Measurements from ENCODE around the gene BBS9.
"Not testable (repeated sequence)": the region's sequence is repeated elsewhere in the genome, so short reads cannot be mapped to it uniquely, and the experiment has no call there.

The BBS9 gene

GRCh38 chr7:33425395-33425794, 296.0 kb downstream of the BBS9 start:
- DNase-seq (ENCODE audit: low read depth in 2 of 3, low spot score in 2 of 3), result no peak

- DNase-seq (ENCODE audit: low read depth in 2 of 3, low spot score in 2 of 3), result no peak
Measured at GRCh38 chr7:33425929-33426678, 296.7 kb downstream of the BBS9 start.

- DNase-seq (ENCODE audit: low read depth in 2 of 3, low spot score in 2 of 3), result no peak
Measured at GRCh38 chr7:33428415-33428814, 299.1 kb downstream of the BBS9 start.

- DNase-seq (ENCODE audit: low read depth in 2 of 3, low spot score in 2 of 3), result no peak
Measured at GRCh38 chr7:33431543-33431942, 302.2 kb downstream of the BBS9 start.

GRCh38 chr7:33432821-33433220, 303.5 kb downstream of the BBS9 start:
- DNase-seq (ENCODE audit: low read depth in 2 of 3, low spot score in 2 of 3), result no peak

GRCh38 chr7:33433357-33433756, 304.0 kb downstream of the BBS9 start:
- no peak for DNase-seq (ENCODE audit: low read depth in 2 of 3, low spot score in 2 of 3)

GRCh38 chr7:33444511-33444910, 315.1 kb downstream of the BBS9 start:
- no peak for DNase-seq (ENCODE audit: low read depth in 2 of 3, low spot score in 2 of 3)

GRCh38 chr7:33446551-33446950, 317.2 kb downstream of the BBS9 start:
- DNase-seq (ENCODE audit: low read depth in 2 of 3, low spot score in 2 of 3), result no peak

- no peak for DNase-seq (ENCODE audit: low read depth in 2 of 3, low spot score in 2 of 3)
Measured at GRCh38 chr7:33448035-33448434, 318.7 kb downstream of the BBS9 start.

- no peak for DNase-seq (ENCODE audit: low read depth in 2 of 3, low spot score in 2 of 3)
Measured at GRCh38 chr7:33449847-33450246, 320.5 kb downstream of the BBS9 start.

GRCh38 chr7:33452805-33453502, 323.6 kb downstream of the BBS9 start:
- no peak for DNase-seq (ENCODE audit: low read depth in 2 of 3, low spot score in 2 of 3)

GRCh38 chr7:33457039-33457438, 327.7 kb downstream of the BBS9 start:
- no peak for DNase-seq (ENCODE audit: low read depth in 2 of 3, low spot score in 2 of 3)

- DNase-seq (ENCODE audit: low read depth in 2 of 3, low spot score in 2 of 3), result no peak
Measured at GRCh38 chr7:33458581-33458980, 329.2 kb downstream of the BBS9 start.

GRCh38 chr7:33459340-33459751, 330.0 kb downstream of the BBS9 start:
- no peak for DNase-seq (ENCODE audit: low read depth in 2 of 3, low spot score in 2 of 3)

GRCh38 chr7:33463131-33463530, 333.8 kb downstream of the BBS9 start:
- DNase-seq (ENCODE audit: low read depth in 2 of 3, low spot score in 2 of 3), result no peak

GRCh38 chr7:33466203-33466602, 336.8 kb downstream of the BBS9 start:
- DNase-seq (ENCODE audit: low read depth in 2 of 3, low spot score in 2 of 3), result no peak

- no peak for DNase-seq (ENCODE audit: low read depth in 2 of 3, low spot score in 2 of 3)
Measured at GRCh38 chr7:33471636-33472242, 342.4 kb downstream of the BBS9 start.

GRCh38 chr7:33472348-33473025, 343.1 kb downstream of the BBS9 start:
- no peak for DNase-seq (ENCODE audit: low read depth in 2 of 3, low spot score in 2 of 3)

GRCh38 chr7:33477719-33478480, 348.5 kb downstream of the BBS9 start:
- DNase-seq (ENCODE audit: low read depth in 2 of 3, low spot score in 2 of 3), result no peak

- DNase-seq (ENCODE audit: low read depth in 2 of 3, low spot score in 2 of 3), result not testable (repeated sequence)
Measured at GRCh38 chr7:33484476-33484875, 355.1 kb downstream of the BBS9 start.

Data from activated CD8-positive, alpha-beta memory T cell treated with anti-CD3 and anti-CD28 coated beads for 48 hours (primary cell).